ENCODE results near the gene RUFY3.
"Not testable (repeated sequence)": the region's sequence is repeated elsewhere in the genome, so short reads cannot be mapped to it uniquely, and the experiment has no call there.

Gene RUFY3

GRCh38 chr4:70706516-70706915 is 15.2 kb upstream of the RUFY3 start:
- DNase-seq, result no peak

- no peak for DNase-seq
Observed at GRCh38 chr4:70709611-70710205, 12.1 kb upstream of the RUFY3 start.

GRCh38 chr4:70711599-70711998 is 10.2 kb upstream of the RUFY3 start:
- DNase-seq, result no peak

- DNase-seq, result no peak
Observed at GRCh38 chr4:70712150-70712549, 9.6 kb upstream of the RUFY3 start.

- no peak for DNase-seq
Observed at GRCh38 chr4:70712604-70713452, 8.9 kb upstream of the RUFY3 start.

GRCh38 chr4:70713453-70714078 is 8.2 kb upstream of the RUFY3 start:
- no peak for DNase-seq

GRCh38 chr4:70714079-70714887 is 7.5 kb upstream of the RUFY3 start:
- DNase-seq, result no peak

GRCh38 chr4:70715097-70715496 is 6.7 kb upstream of the RUFY3 start:
- DNase-seq, result no peak

- no peak for DNase-seq
Observed at GRCh38 chr4:70718811-70719604, 2.8 kb upstream of the RUFY3 start.

GRCh38 chr4:70722199-70722791 is 531 bp downstream of the RUFY3 start:
- no peak for DNase-seq

GRCh38 chr4:70724463-70724862 is 2.7 kb downstream of the RUFY3 start:
- DNase-seq, result no peak

GRCh38 chr4:70725633-70726032 is 3.9 kb downstream of the RUFY3 start:
- DNase-seq, result no peak

- not testable (repeated sequence) for DNase-seq
Observed at GRCh38 chr4:70726515-70726914, 4.8 kb downstream of the RUFY3 start.

GRCh38 chr4:70728091-70728490 is 6.3 kb downstream of the RUFY3 start:
- DNase-seq, result no peak

GRCh38 chr4:70732878-70733277 is 11.1 kb downstream of the RUFY3 start:
- DNase-seq, result not testable (repeated sequence)

- peak; percentile 54 for DNase-seq
Observed at GRCh38 chr4:70734168-70734954, 12.6 kb downstream of the RUFY3 start.

- no peak for DNase-seq
Observed at GRCh38 chr4:70734971-70735370, 13.2 kb downstream of the RUFY3 start.

- not testable (repeated sequence) for DNase-seq
Observed at GRCh38 chr4:70735915-70736314, 14.2 kb downstream of the RUFY3 start.

GRCh38 chr4:70737006-70737405 is 15.2 kb downstream of the RUFY3 start:
- DNase-seq, result no peak

- DNase-seq, result no peak
Observed at GRCh38 chr4:70737409-70737808, 15.6 kb downstream of the RUFY3 start.
